Liver (tissue), 3 donors: ENCODE measurements around the gene ZRANB1.

Experiments
- HNF4A ChIP-seq, 2 donors: conservative IDR thresholded peaks; 2 replicates each; pipeline ENCODE4 v1.6.1; 2016; ENCODE audit warnings: antibody characterized with exemption in 2 of 2, mild to moderate bottlenecking in 2 of 2
- RAD21 ChIP-seq, 2 donors: IDR thresholded peaks; 2 replicates each; pipeline ENCODE4 v1.6.1; 2016; ENCODE audit warnings: antibody characterized with exemption in 2 of 2, mild to moderate bottlenecking in 2 of 2
- SP1 ChIP-seq: IDR thresholded peaks from 2 replicates; pipeline ENCODE4 v1.6.1; 2018; ENCODE audit warnings: antibody characterized with exemption, mild to moderate bottlenecking
- TF ChIP-seq, protein P1 (sequence below): fragments of 150-350 bp; IDR thresholded peaks from 2 replicates; pipeline ENCODE4 v1.5.1; 2017; ENCODE audit warnings: improper control_type of control experiment, low read depth, low read length; ENCODE audit not compliant: missing input control
- donor health status: healthy.
- donor health status: healthy.

DNA sequence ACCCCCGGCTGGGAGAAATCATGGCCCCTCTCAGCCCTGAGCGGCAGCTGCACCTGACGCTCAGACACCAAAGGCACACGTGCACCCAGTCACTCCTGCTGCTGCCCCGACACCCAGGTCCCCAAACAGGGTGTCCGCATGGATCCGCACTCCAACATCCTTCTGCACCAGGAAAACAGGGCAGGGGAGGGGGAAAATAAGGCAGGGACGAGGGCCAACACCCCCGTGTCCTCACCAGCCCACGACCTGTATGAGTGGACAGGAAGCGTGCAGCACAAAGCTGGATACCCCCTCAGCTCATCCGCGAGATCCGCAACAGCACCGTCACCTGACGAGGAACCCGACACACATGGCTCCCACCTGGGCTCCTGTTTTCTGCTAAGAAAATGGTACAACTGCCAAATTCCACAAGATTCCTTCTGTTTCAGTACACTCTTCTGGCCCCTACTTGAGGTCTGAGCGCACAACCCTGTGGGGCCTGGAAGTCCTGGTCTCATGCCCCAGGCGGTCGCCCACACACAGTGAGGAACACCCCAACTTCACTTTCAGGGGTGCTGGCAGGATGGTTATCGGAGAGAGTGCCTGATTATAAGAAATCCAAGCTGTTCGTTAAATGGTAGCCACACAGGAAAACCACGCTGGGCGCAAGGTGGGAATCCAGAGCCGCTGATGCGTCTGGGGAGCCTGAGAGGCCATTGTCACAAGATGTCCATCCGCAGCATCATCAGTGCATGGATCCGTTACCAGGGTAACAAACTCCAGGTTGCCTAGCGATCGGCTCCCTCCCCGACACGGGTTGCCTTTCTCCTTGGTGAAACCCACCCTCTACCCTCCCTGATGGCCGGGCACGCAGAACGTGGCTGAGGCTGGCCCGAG is 63.6 kb downstream of the ZRANB1 start:
- TF ChIP-seq HNF4A (conservative IDR thresholded peaks at IDR 0.05) (no peak), RAD21 (IDR thresholded peaks at IDR 0.05) (no peak), SP1 (no peak)
- TF ChIP-seq, protein P1, sequence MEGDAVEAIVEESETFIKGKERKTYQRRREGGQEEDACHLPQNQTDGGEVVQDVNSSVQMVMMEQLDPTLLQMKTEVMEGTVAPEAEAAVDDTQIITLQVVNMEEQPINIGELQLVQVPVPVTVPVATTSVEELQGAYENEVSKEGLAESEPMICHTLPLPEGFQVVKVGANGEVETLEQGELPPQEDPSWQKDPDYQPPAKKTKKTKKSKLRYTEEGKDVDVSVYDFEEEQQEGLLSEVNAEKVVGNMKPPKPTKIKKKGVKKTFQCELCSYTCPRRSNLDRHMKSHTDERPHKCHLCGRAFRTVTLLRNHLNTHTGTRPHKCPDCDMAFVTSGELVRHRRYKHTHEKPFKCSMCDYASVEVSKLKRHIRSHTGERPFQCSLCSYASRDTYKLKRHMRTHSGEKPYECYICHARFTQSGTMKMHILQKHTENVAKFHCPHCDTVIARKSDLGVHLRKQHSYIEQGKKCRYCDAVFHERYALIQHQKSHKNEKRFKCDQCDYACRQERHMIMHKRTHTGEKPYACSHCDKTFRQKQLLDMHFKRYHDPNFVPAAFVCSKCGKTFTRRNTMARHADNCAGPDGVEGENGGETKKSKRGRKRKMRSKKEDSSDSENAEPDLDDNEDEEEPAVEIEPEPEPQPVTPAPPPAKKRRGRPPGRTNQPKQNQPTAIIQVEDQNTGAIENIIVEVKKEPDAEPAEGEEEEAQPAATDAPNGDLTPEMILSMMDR = no peak
